Loucy (cell line): ENCODE measurements around the gene SND1.

ENCODE experiments used
- H2AFZ ChIP-seq: fragments of 200-600 bp; sonication (generic); 2 replicates; pipeline ENCODE4 v1.6.0; 2016; ENCODE audit warnings: antibody characterized with exemption, mild to moderate bottlenecking, low read length, moderate library complexity
- H3F3A ChIP-seq: fragments of 200-600 bp; 2 replicates; pipeline ENCODE4 v1.6.0; 2016; ENCODE audit warnings: antibody characterized with exemption, low read depth, mild to moderate bottlenecking
- H3K27me3 ChIP-seq: fragments of 200-600 bp; sonication (generic); 2 replicates; pipeline ENCODE4 v1.6.1; 2014; ENCODE audit warnings: low read length, mild to moderate bottlenecking; ENCODE audit not compliant: insufficient read depth, poor library complexity, severe bottlenecking
- H3K36me3 ChIP-seq: fragments of 200-600 bp; sonication (generic); 2 replicates; pipeline ENCODE4 v1.6.1; 2016; ENCODE audit warnings: low read length; ENCODE audit not compliant: insufficient read depth
- H3K4me1 ChIP-seq: fragments of 200-600 bp; sonication (generic); 2 replicates; pipeline ENCODE4 v1.5.1; 2014; ENCODE audit warnings: low read length, mild to moderate bottlenecking; ENCODE audit not compliant: insufficient read depth, poor library complexity, severe bottlenecking
- H3K4me2 ChIP-seq: fragments of 200-600 bp; sonication (generic); 2 replicates; pipeline ENCODE4 v1.6.0; 2014; ENCODE audit warnings: antibody characterized with exemption, low read length, low read depth, mild to moderate bottlenecking; ENCODE audit not compliant: poor library complexity, severe bottlenecking
- H3K4me3 ChIP-seq: fragments of 200-600 bp; sonication (generic); 2 replicates; pipeline ENCODE4 v1.5.1; 2014; ENCODE audit warnings: low read length, mild to moderate bottlenecking, mixed read lengths; ENCODE audit not compliant: poor library complexity, severe bottlenecking
- H3K79me2 ChIP-seq: fragments of 200-600 bp; sonication (generic); 2 replicates; pipeline ENCODE4 v1.6.1; 2014; ENCODE audit warnings: low read length; ENCODE audit not compliant: insufficient read depth
- H3K9ac ChIP-seq: fragments of 200-600 bp; sonication (generic); 2 replicates; pipeline ENCODE4 v1.6.0; 2014; ENCODE audit warnings: mild to moderate bottlenecking, low read depth, low read length, moderate library complexity; ENCODE audit not compliant: poor library complexity, severe bottlenecking
- H3K9me2 ChIP-seq: fragments of 200-600 bp; sonication (generic); replicated peaks from 2 replicates; pipeline ENCODE4 v1.6.1; 2016; ENCODE audit warnings: low read depth, low read length, mixed read lengths
- H3K9me3 ChIP-seq: fragments of 200-600 bp; sonication (generic); 2 replicates; pipeline ENCODE4 v1.6.1; 2014; ENCODE audit warnings: mild to moderate bottlenecking, antibody characterized with exemption, low read length, low read depth; ENCODE audit not compliant: insufficient read depth
- H4K20me1 ChIP-seq: fragments of 200-600 bp; sonication (generic); 2 replicates; pipeline ENCODE4 v1.6.0; 2014; ENCODE audit warnings: antibody characterized with exemption, low read length, mild to moderate bottlenecking; ENCODE audit not compliant: insufficient read depth, poor library complexity, severe bottlenecking
- EZH2phosphoT487 ChIP-seq: fragments of 200-600 bp; IDR thresholded peaks from 2 replicates; pipeline ENCODE4 v1.6.1; 2018; ENCODE audit warnings: antibody characterized with exemption, mild to moderate bottlenecking, moderate library complexity, borderline replicate concordance
- TF ChIP-seq, protein P1 (sequence below): fragments of 200-600 bp; sonication (generic); conservative IDR thresholded peaks from 2 replicates; pipeline ENCODE4 v1.5.1; 2014; ENCODE audit warnings: mild to moderate bottlenecking, antibody characterized with exemption, low read length

The SND1 gene

DNA sequence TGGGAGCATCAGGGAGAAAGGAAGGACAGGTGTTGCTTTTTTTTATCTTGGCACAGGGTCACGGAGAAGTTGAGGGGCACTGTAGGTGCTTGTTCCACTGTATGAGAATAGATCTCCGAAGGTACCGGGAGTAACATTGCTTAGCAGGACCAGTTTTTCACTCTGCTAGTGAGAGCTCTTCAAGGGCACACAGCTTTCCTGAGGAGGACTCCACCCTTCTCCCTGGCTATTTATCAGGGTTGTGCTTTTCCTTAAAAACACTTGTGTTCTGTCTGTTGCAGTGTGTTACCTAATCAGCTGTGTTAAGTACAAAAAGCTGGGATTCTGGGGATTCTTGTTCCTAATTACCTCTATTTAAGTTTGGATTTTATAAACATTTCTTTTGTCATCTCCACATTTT lies 160.5 kb downstream of the SND1 start:
- no peaks in the 10 kb centered on the region for H3F3A ChIP-seq
- no peak overlapping the region for H3K9ac ChIP-seq
- H3K9me2 ChIP-seq: no peaks in the 10 kb centered on the region
- TF ChIP-seq EZH2phosphoT487: no peak
- TF ChIP-seq, protein P1, sequence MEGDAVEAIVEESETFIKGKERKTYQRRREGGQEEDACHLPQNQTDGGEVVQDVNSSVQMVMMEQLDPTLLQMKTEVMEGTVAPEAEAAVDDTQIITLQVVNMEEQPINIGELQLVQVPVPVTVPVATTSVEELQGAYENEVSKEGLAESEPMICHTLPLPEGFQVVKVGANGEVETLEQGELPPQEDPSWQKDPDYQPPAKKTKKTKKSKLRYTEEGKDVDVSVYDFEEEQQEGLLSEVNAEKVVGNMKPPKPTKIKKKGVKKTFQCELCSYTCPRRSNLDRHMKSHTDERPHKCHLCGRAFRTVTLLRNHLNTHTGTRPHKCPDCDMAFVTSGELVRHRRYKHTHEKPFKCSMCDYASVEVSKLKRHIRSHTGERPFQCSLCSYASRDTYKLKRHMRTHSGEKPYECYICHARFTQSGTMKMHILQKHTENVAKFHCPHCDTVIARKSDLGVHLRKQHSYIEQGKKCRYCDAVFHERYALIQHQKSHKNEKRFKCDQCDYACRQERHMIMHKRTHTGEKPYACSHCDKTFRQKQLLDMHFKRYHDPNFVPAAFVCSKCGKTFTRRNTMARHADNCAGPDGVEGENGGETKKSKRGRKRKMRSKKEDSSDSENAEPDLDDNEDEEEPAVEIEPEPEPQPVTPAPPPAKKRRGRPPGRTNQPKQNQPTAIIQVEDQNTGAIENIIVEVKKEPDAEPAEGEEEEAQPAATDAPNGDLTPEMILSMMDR: no peak
- no peak overlapping the region for H3K4me3 ChIP-seq
- no peaks in the 10 kb centered on the region for H3K27me3 ChIP-seq
- H3K4me1 ChIP-seq: no peaks in the 10 kb centered on the region
- no peak overlapping the region for H2AFZ ChIP-seq
- no peak overlapping the region for H3K4me2 ChIP-seq
- no peaks in the 10 kb centered on the region for H3K9me3 ChIP-seq
- H3K36me3 ChIP-seq: peaks cover 25% of the 10 kb centered on the region; the same call in 1 of the 2 replicates
- peaks cover 7% of the 10 kb centered on the region for H4K20me1 ChIP-seq
- peaks cover 31% of the 10 kb centered on the region; the same call in 1 of the 2 replicates for H3K79me2 ChIP-seq

DNA sequence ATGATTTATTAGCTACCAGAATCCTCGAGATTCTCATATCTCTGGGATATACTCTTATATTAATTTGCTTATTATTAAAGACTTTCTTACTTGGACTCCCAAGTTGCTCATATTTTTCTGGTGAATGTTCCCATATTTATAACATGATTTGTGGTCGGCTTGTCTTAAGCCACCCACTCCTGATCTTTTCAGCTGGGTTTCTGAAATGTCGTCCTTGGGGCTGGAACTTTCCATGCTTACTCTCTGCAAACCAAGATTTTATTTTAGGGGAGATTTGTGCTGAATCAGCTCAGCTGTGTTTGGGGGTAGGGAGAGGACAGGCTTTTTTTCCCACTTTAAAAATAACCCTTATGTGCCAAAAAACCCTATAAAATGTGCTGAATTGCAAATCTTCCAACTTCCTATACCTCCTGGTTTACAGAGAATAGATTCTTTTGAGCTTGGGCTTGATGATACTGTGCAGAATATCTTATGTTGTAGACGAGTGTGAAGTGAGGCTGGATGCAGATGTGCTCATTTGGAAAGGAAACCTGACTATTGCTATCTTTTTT lies 162.1 kb downstream of the SND1 start:
- no peaks in the 10 kb centered on the region for H3K9me3 ChIP-seq
- peaks cover 10% of the 10 kb centered on the region for H4K20me1 ChIP-seq
- no peaks in the 10 kb centered on the region for H3K27me3 ChIP-seq
- no peaks in the 10 kb centered on the region for H3K4me1 ChIP-seq
- no peak overlapping the region for H3K9ac ChIP-seq
- H2AFZ ChIP-seq: no peak overlapping the region
- H3K36me3 ChIP-seq: peaks cover 9% of the 10 kb centered on the region; the same call in 1 of the 2 replicates
- H3F3A ChIP-seq: no peaks in the 10 kb centered on the region
- TF ChIP-seq, protein P1: no peak
- no peak for TF ChIP-seq EZH2phosphoT487
- peaks cover 31% of the 10 kb centered on the region; the same call in 1 of the 2 replicates for H3K79me2 ChIP-seq
- H3K9me2 ChIP-seq: no peaks in the 10 kb centered on the region
- H3K4me3 ChIP-seq: no peak overlapping the region
- no peak overlapping the region for H3K4me2 ChIP-seq

DNA sequence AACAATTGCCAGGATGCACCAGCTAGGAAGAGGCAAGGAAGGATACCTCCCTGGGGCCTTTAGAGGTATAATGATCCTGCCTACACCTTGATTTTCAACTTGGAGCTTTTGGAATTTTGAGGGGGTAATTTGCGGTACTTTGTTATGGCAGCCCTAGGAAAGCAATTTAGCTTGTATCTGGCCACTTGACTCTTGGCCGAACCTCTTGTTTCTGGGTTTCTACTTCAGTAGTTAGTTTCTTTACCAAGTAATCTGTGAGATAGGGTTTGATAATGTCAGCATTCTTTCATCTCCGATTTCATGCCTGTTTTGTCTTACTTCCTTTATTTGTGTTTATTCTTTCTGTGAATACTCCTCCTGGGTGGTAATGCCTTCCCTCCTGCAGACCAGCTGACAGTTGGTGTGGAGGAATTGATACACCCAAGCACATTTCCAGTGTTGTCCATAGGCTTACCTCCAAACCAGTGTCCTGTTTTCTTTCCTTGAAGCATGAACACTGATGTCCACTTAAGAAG lies 163.7 kb downstream of the SND1 start:
- H3K27me3 ChIP-seq: no peaks in the 10 kb centered on the region
- H3K9me3 ChIP-seq: no peaks in the 10 kb centered on the region
- peaks cover 9% of the 10 kb centered on the region for H3K4me1 ChIP-seq
- no peak overlapping the region for H3K9ac ChIP-seq
- H4K20me1 ChIP-seq: peaks cover 15% of the 10 kb centered on the region
- H3K79me2 ChIP-seq: peaks cover 33% of the 10 kb centered on the region; the same call in 1 of the 2 replicates
- H2AFZ ChIP-seq: no peak overlapping the region
- H3K9me2 ChIP-seq: no peaks in the 10 kb centered on the region
- no peak overlapping the region for H3K4me3 ChIP-seq
- no peak for TF ChIP-seq EZH2phosphoT487
- no peaks in the 10 kb centered on the region for H3F3A ChIP-seq
- H3K4me2 ChIP-seq: no peak overlapping the region
- no peaks in the 10 kb centered on the region for H3K36me3 ChIP-seq
